Measurements from ENCODE around the gene RHOBTB3.
A peak's percentile ranks its signal among the peaks of the same experiment; 100 is the strongest.

The RHOBTB3 gene

GRCh38 chr5:95718738-95719137 is 12.4 kb upstream of the RHOBTB3 start:
- no peak for TF ChIP-seq ZNF70 (CRISPR knock-in tag; IDR thresholded peaks at IDR 0.05)
- no peak for TF ChIP-seq TSHZ2 (CRISPR knock-in tag; IDR thresholded peaks at IDR 0.05)
- TF ChIP-seq CSDC2 (CRISPR knock-in tag; IDR thresholded peaks at IDR 0.05), result no peak
- TF ChIP-seq ZC3H10 (CRISPR knock-in tag; IDR thresholded peaks at IDR 0.05), result no peak
- no peak for TF ChIP-seq RARB (CRISPR knock-in tag; IDR thresholded peaks at IDR 0.05)
- no peak for TF ChIP-seq ZFP3 (CRISPR knock-in tag; IDR thresholded peaks at IDR 0.05)
- TF ChIP-seq GLIS3 (CRISPR knock-in tag; IDR thresholded peaks at IDR 0.05), result no peak
- TF ChIP-seq CREB5 (CRISPR knock-in tag; IDR thresholded peaks at IDR 0.05; ENCODE audit: low read depth), result no peak
- TF ChIP-seq ZNF8 (CRISPR knock-in tag; IDR thresholded peaks at IDR 0.05), result no peak
- no peak for TF ChIP-seq BACH2 (CRISPR knock-in tag; IDR thresholded peaks at IDR 0.05; ENCODE audit: borderline replicate concordance)
- TF ChIP-seq SNAI2 (CRISPR knock-in tag; IDR thresholded peaks at IDR 0.05), result no peak

GRCh38 chr5:95720094-95720786 is 10.9 kb upstream of the RHOBTB3 start:
- ATAC-seq, result peak; percentile 36
- TF ChIP-seq ISL1 (CRISPR knock-in tag; IDR thresholded peaks at IDR 0.05) (peak; percentile 42), CREB5 (CRISPR knock-in tag; IDR thresholded peaks at IDR 0.05; ENCODE audit: low read depth) (no peak)

More at GRCh38 chr5:95718738-95719137, 12.4 kb upstream of the RHOBTB3 start:
- ATAC-seq, result no peak

GRCh38 chr5:95721582-95722295 is 9.4 kb upstream of the RHOBTB3 start:
- peak; percentile 45; the same call in 1 of the 2 replicates for TF ChIP-seq ISL1 (CRISPR knock-in tag; IDR thresholded peaks at IDR 0.05)
- TF ChIP-seq ZNF565 (CRISPR knock-in tag; conservative IDR thresholded peaks at IDR 0.05; ENCODE audit: low read depth), result no peak
- no peak for ATAC-seq

DNA sequence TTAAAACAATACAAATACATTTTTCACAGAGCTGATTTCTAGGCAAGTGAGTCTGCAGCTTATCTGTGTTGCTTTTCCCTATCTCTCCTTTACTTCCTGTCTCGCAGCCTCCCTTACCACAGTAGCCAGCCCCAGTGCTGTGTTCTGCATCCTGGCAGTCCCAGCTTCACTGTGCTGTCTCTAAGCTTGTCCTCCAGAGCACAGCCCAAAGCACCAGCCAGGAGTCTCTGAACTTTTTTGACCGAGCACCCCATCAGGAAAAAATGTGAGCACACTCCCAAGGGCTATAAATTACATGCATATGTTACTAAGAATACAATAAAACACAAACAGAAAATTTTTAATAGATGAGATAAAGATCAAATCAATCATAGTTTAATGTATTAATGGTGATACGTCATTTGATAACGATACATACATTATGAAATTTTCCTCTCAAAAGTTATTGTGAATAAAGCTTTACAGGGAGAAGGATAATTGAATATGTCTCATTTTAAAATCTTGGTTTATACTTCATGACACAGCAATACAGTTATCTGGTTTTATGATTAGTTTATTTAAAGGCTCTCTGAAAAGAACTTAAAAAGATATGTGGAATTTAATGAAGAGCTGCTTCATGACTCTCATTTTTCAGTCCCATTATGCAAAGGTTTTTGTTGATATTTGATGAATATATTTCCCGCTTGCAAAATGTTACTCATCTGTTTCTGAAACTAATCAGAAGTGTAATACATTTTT is 7.3 kb upstream of the RHOBTB3 start:
- ATAC-seq, result peak; percentile 76
- TF ChIP-seq OSR1 (CRISPR knock-in tag; IDR thresholded peaks at IDR 0.05) (no peak), ZFP3 (CRISPR knock-in tag; IDR thresholded peaks at IDR 0.05) (no peak), ZNF8 (CRISPR knock-in tag; IDR thresholded peaks at IDR 0.05) (no peak), ZNF70 (CRISPR knock-in tag; IDR thresholded peaks at IDR 0.05) (peak; percentile 91), ZFP30 (CRISPR knock-in tag; IDR thresholded peaks at IDR 0.05) (no peak), ARNTL (CRISPR knock-in tag; IDR thresholded peaks at IDR 0.05; ENCODE audit: borderline replicate concordance, low read depth) (no peak), ZNF565 (CRISPR knock-in tag; conservative IDR thresholded peaks at IDR 0.05; ENCODE audit: low read depth) (no peak), CREB5 (CRISPR knock-in tag; IDR thresholded peaks at IDR 0.05; ENCODE audit: low read depth) (no peak), SNAI2 (CRISPR knock-in tag; IDR thresholded peaks at IDR 0.05) (no peak), ISL1 (CRISPR knock-in tag; IDR thresholded peaks at IDR 0.05) (peak; percentile 47; the same call in 1 of the 2 replicates), CSDC2 (CRISPR knock-in tag; IDR thresholded peaks at IDR 0.05) (no peak), ESRRG (CRISPR knock-in tag; IDR thresholded peaks at IDR 0.05) (no peak), PPARA (CRISPR knock-in tag; IDR thresholded peaks at IDR 0.05; ENCODE audit: borderline replicate concordance) (no peak), TSHZ2 (CRISPR knock-in tag; IDR thresholded peaks at IDR 0.05) (peak; percentile 26; the same call in 1 of the 2 replicates), BACH2 (CRISPR knock-in tag; IDR thresholded peaks at IDR 0.05; ENCODE audit: borderline replicate concordance) (no peak)

Data from SK-N-SH treated with all-trans-retinoic acid at 6 μM for 48 hours (cell line).